ENCODE data around the gene SLC22A15. TPM values are rescaled to one million over a fixed set of nuclear protein-coding genes. Genes with fewer than 3 reads are reported as not detected.

The SLC22A15 gene
- total RNA-seq, 1 donor from 2014 or later = 3.5 TPM

Other genes with a start within 250 kb of the SLC22A15 start
- 6.5 TPM for gene CASQ2, start 207.8 kb upstream of the SLC22A15 start, total RNA-seq
- gene NHLH2, start 135.4 kb upstream of the SLC22A15 start, total RNA-seq = not detected
- not detected for gene MAB21L3, start 134.9 kb downstream of the SLC22A15 start, total RNA-seq

All from sciatic nerve (tissue), 1 donor.